Glomerular endothelial cell (primary cell): ENCODE data around the gene WDR26. TPM values are rescaled to one million over a fixed set of nuclear protein-coding genes. Genes with fewer than 3 reads are reported as not detected.
"Not testable (repeated sequence)": the region's sequence is repeated elsewhere in the genome, so short reads cannot be mapped to it uniquely, and the experiment has no call there.

Experiments used
- DNase-seq: peaks from one replicate; pipeline ENCODE4 v3.0.0-alpha.2; 2011; ENCODE audit warnings: low read depth, low spot score; ENCODE audit errors: extremely low read depth
- total RNA-seq: library from RNA; depleted of rRNA; stranded (reverse); fragments of >200 nt; gene quantifications from 2 replicates; pipeline ENCODE4 v1.2.3, GENCODE V29; 2015

Gene WDR26
- total RNA-seq, 1 donor from 2014 or later, result 88.5 TPM

GRCh38 chr1:224353975-224354925 lies 80.3 kb downstream of the WDR26 start:
- DNase-seq, result no peak

- not testable (repeated sequence) for DNase-seq
These were observed 82.0 kb downstream of the WDR26 start for GRCh38 chr1:224352436-224353085.

DNA sequence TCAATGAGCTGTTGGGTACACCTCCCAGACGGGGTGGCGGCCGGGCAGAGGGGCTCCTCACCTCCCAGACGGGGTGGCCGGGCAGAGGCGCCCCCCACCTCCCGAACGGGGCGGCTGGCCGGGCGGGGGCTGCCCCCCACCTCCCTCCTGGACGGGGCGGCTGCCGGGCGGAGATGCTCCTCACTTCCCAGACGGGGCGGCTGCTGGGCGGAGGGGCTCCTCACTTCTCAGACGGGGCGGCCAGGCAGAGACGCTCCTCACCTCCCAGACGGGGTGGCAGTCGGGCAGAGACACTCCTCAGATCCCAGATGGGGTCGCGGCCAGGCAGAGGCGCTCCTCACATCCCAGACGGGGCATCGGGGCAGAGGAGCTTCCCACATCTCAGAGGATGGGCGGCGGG lies 84.9 kb downstream of the WDR26 start:
- not testable (repeated sequence) for DNase-seq

DNA sequence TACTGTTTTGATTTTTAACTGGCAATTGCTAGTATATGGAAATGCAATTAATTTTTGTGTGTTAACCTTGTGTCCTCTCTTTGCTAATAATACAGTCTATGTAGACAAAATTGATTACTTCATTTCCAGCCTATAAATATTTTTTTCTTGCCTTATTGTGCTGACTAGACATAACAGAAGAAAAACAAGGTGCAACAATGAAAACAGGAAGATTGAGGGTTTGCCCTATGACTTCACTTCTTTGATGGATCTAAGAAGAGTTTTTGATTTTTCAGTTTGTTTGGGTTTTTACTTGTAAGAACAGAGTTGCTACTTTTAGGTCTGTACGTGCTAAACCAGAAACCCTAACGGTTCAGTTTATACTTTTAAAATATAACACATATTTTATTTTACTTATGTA lies 86.5 kb downstream of the WDR26 start:
- no peak for DNase-seq

DNA sequence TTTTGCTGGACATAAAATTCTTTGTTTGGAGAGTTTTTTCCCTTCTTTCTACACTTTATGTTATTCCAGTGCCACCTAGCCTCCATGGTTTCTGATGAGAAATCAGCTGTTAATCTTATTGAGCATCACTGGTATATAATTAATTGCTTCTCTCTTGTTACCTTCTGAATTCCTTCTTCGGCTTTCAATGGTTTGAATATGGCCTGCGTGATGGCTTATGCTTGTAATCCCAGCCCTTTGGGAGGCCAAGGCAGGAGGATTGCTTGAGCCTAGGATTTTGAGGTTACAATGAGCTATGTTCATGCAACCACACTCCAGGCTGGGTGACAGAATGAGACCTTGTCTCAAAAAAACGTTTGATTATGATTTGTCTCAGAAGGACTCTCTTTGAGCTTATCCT lies 90.9 kb downstream of the WDR26 start:
- DNase-seq, result no peak

- not testable (repeated sequence) for DNase-seq
These were observed 93.9 kb downstream of the WDR26 start for GRCh38 chr1:224340453-224341384.

- no peak for DNase-seq
These were observed 95.1 kb downstream of the WDR26 start for GRCh38 chr1:224339442-224340033.

GRCh38 chr1:224338150-224338838 lies 96.3 kb downstream of the WDR26 start:
- no peak for DNase-seq

Other genes with a start within 250 kb of the WDR26 start
- 13.2 and 28.4 TPM in 2 replicates for gene NVL, start 104.6 kb downstream of the WDR26 start, total RNA-seq
- gene CNIH4, start 77.9 kb downstream of the WDR26 start, total RNA-seq, result 41.5 and 53.6 TPM in 2 replicates
- 3.1 and 3.4 TPM in 2 replicates for gene CNIH3, start 181.5 kb upstream of the WDR26 start, total RNA-seq